Mesenchymal stem cell (in vitro differentiated cells and primary cell): ENCODE data around the gene SYNM.

ENCODE experiments used
- DNase-seq: peaks from one replicate; pipeline ENCODE4 v3.0.0-alpha.2; 2013
- H2AFZ ChIP-seq: one replicate; pipeline ENCODE4 v1.6.1; 2013; ENCODE audit warnings: low read depth, mild to moderate bottlenecking, control low read depth, inconsistent platforms, low read length, moderate library complexity
- H2AK5ac ChIP-seq: 2 replicates; pipeline ENCODE4 v1.6.1; 2013; ENCODE audit warnings: low read length, moderate library complexity, mild to moderate bottlenecking, inconsistent platforms; ENCODE audit not compliant: severe bottlenecking
- H2BK120ac ChIP-seq: one replicate; pipeline ENCODE4 v1.6.1; 2013; ENCODE audit warnings: low read depth, mild to moderate bottlenecking, inconsistent platforms, low read length, moderate library complexity
- H2BK12ac ChIP-seq, 2 experiments: one replicate each; pipeline ENCODE4 v1.6.1; 2013; ENCODE audit warnings: inconsistent platforms in 2 of 2, low read length in 2 of 2, mild to moderate bottlenecking in 2 of 2, moderate library complexity in 2 of 2, control low read depth in 1 of 2
- H2BK15ac ChIP-seq: one replicate; pipeline ENCODE4 v1.6.1; 2013; ENCODE audit warnings: mild to moderate bottlenecking, low read depth, inconsistent platforms; ENCODE audit not compliant: poor library complexity, severe bottlenecking
- H2BK5ac ChIP-seq: 2 replicates; pipeline ENCODE4 v1.6.1; 2013; ENCODE audit warnings: low read depth, mild to moderate bottlenecking, low read length, control low read depth, inconsistent platforms; ENCODE audit not compliant: poor library complexity, severe bottlenecking
- H3K14ac ChIP-seq, 2 experiments: one replicate each; pipeline ENCODE4 v1.6.1; 2013; ENCODE audit warnings: inconsistent platforms in 2 of 2, low read length in 2 of 2, control low read depth in 1 of 2, mild to moderate bottlenecking in 1 of 2, moderate library complexity in 1 of 2
- H3K18ac ChIP-seq, 2 experiments: one replicate each; pipeline ENCODE4 v1.6.1; 2013; ENCODE audit warnings: inconsistent platforms in 2 of 2, low read length in 2 of 2, control low read depth in 1 of 2, low read depth in 1 of 2, mild to moderate bottlenecking in 1 of 2
- H3K23ac ChIP-seq, 2 experiments: one replicate each; pipeline ENCODE4 v1.6.1; 2013; ENCODE audit warnings: inconsistent platforms in 2 of 2, low read length in 2 of 2, mild to moderate bottlenecking in 2 of 2, moderate library complexity in 2 of 2, control low read depth in 1 of 2
- H3K27ac ChIP-seq: 2 replicates; pipeline ENCODE4 v1.5.1; 2013; ENCODE audit warnings: mild to moderate bottlenecking, moderate library complexity, low read length, control low read depth, inconsistent platforms; ENCODE audit not compliant: poor library complexity, severe bottlenecking
- H3K27me3 ChIP-seq, 2 experiments: 2 replicates each; pipeline versions ENCODE4 v1.6.1 to v1.7.0; 2013; ENCODE audit warnings: low read length in 2 of 2, mild to moderate bottlenecking in 2 of 2, moderate library complexity in 2 of 2, control low read depth in 1 of 2, inconsistent platforms in 1 of 2; ENCODE audit not compliant: control insufficient read depth in 1 of 2, insufficient read depth in 1 of 2
- H3K36me3 ChIP-seq, 2 experiments: 2 replicates each; pipeline versions ENCODE4 v1.6.1 to v1.7.0; 2013; ENCODE audit warnings: low read length in 2 of 2, control low read depth in 1 of 2, inconsistent platforms in 1 of 2, low read depth in 1 of 2, mild to moderate bottlenecking in 1 of 2; ENCODE audit not compliant: insufficient read depth in 2 of 2, control insufficient read depth in 1 of 2
- H3K4ac ChIP-seq, 2 experiments: one replicate each; pipeline ENCODE4 v1.6.1; 2013; ENCODE audit warnings: inconsistent platforms in 2 of 2, low read length in 2 of 2, mild to moderate bottlenecking in 2 of 2, moderate library complexity in 2 of 2, control low read depth in 1 of 2, low read depth in 1 of 2
- H3K4me1 ChIP-seq: 2 replicates; pipeline ENCODE4 v1.6.1; 2013; ENCODE audit warnings: low read depth, low read length, control low read depth; ENCODE audit not compliant: control insufficient read depth, insufficient read depth
- H3K4me2 ChIP-seq: 2 replicates; pipeline ENCODE4 v1.6.1; 2013; ENCODE audit warnings: low read length, mild to moderate bottlenecking, inconsistent platforms; ENCODE audit not compliant: poor library complexity, severe bottlenecking
- H3K4me3 ChIP-seq, 2 experiments: 2 replicates each; pipeline versions ENCODE4 v1.5.1 to v1.7.0; 2013; ENCODE audit warnings: low read length in 2 of 2, mild to moderate bottlenecking in 2 of 2, control low read depth in 1 of 2, low read depth in 1 of 2; ENCODE audit not compliant: insufficient read depth in 1 of 2
- H3K79me1 ChIP-seq: replicated peaks from 2 replicates; pipeline ENCODE4 v1.6.1; 2013; ENCODE audit warnings: mild to moderate bottlenecking, control low read depth, low read length, inconsistent platforms; ENCODE audit not compliant: poor library complexity, severe bottlenecking
- H3K9ac ChIP-seq: 2 replicates; pipeline ENCODE4 v1.7.0; 2013; ENCODE audit warnings: mild to moderate bottlenecking, low read length, moderate library complexity
- H3K9me3 ChIP-seq: 2 replicates; pipeline ENCODE4 v1.7.0; 2013; ENCODE audit warnings: mild to moderate bottlenecking, low read length; ENCODE audit not compliant: control insufficient read depth
- H4K8ac ChIP-seq: one replicate; pipeline ENCODE4 v1.6.1; 2013; ENCODE audit warnings: inconsistent platforms, mild to moderate bottlenecking, low read length, moderate library complexity
- H4K91ac ChIP-seq: one replicate; pipeline ENCODE4 v1.6.1; 2013; ENCODE audit warnings: mild to moderate bottlenecking, low read length, inconsistent platforms
- WGBS: methylation state at CpG from one replicate; pipeline ENCODE4 v1.1.7; 2013; ENCODE audit warnings: mixed read lengths; 5-methylcytosine and 5-hydroxymethylcytosine counted together

SYNM gene

GRCh38 chr15:99132122-99132521 lies 27.2 kb downstream of the SYNM start:
- Histone ChIP-seq H3K4me3 (no peak overlapping the region), H3K79me1 (no peaks in the 10 kb centered on the region), H4K8ac (no peak overlapping the region), H3K36me3 (peaks cover 34 to 40% of the 10 kb centered on the region in 2 experiments), H3K9me3 (no peaks in the 10 kb centered on the region), H3K4me1 (peaks cover 15% of the 10 kb centered on the region), H3K14ac (no peak overlapping the region), H3K27me3 (no peaks in the 10 kb centered on the region), H3K4me2 (no peak overlapping the region), H2BK15ac (no peak overlapping the region), H2AFZ (no peak overlapping the region), H2AK5ac (no peak overlapping the region), H3K4ac (no peak overlapping the region), H2BK120ac (no peak overlapping the region), H3K23ac (no peak overlapping the region), H3K18ac (no peak overlapping the region), H4K91ac (no peak overlapping the region), H3K27ac (no peak overlapping the region), H2BK5ac (no peak overlapping the region), H2BK12ac (no peak overlapping the region), H3K9ac (no peak overlapping the region)
- 82% methylated on average over 4 of the region's 4 CpGs for WGBS
- no peak for DNase-seq

GRCh38 chr15:99132634-99133287 lies 27.9 kb downstream of the SYNM start:
- Histone ChIP-seq H3K9ac (no peak overlapping the region), H3K4me3 (no peak overlapping the region), H3K23ac (no peak overlapping the region), H4K91ac (no peak overlapping the region), H3K4me1 (peaks cover 15% of the 10 kb centered on the region), H3K9me3 (no peaks in the 10 kb centered on the region), H2AFZ (no peak overlapping the region), H4K8ac (no peak overlapping the region), H3K14ac (no peak overlapping the region), H2BK120ac (no peak overlapping the region), H3K36me3 (peaks cover 41 to 42% of the 10 kb centered on the region in 2 experiments), H3K4me2 (no peak overlapping the region), H3K79me1 (no peaks in the 10 kb centered on the region), H2BK15ac (no peak overlapping the region), H2BK12ac (no peak overlapping the region), H2AK5ac (no peak overlapping the region), H3K18ac (no peak overlapping the region), H3K27ac (no peak overlapping the region), H3K4ac (no peak overlapping the region), H3K27me3 (no peaks in the 10 kb centered on the region), H2BK5ac (no peak overlapping the region)
- 91% methylated on average over 17 of the region's 18 CpGs for WGBS
- no peak for DNase-seq

- no peaks in the 10 kb centered on the region for H3K79me1 ChIP-seq
- H2BK12ac ChIP-seq: no peak overlapping the region
- H4K91ac ChIP-seq: no peak overlapping the region
- no peak overlapping the region for H2BK5ac ChIP-seq
- H3K4ac ChIP-seq: no peak overlapping the region
- H3K9me3 ChIP-seq: no peaks in the 10 kb centered on the region
- H3K18ac ChIP-seq: no peak overlapping the region
- H3K36me3 ChIP-seq: peaks cover 43 to 48% of the 10 kb centered on the region in 2 experiments
- 96% methylated on average over 8 of the region's 11 CpGs for WGBS
- no peak overlapping the region for H2BK120ac ChIP-seq
- peaks cover 21% of the 10 kb centered on the region for H3K4me1 ChIP-seq
- H3K4me2 ChIP-seq: no peak overlapping the region
- no peak overlapping the region for H2AFZ ChIP-seq
- no peak overlapping the region for H3K27ac ChIP-seq
- DNase-seq: no peak
- H2AK5ac ChIP-seq: no peak overlapping the region
- H2BK15ac ChIP-seq: no peak overlapping the region
- no peak overlapping the region for H3K9ac ChIP-seq
- no peaks in the 10 kb centered on the region for H3K27me3 ChIP-seq
- H4K8ac ChIP-seq: no peak overlapping the region
- H3K4me3 ChIP-seq: no peak overlapping the region
- no peak overlapping the region for H3K14ac ChIP-seq
- H3K23ac ChIP-seq: no peak overlapping the region
Measured at GRCh38 chr15:99134317-99134821, 29.5 kb downstream of the SYNM start.

GRCh38 chr15:99135194-99135593 lies 30.3 kb downstream of the SYNM start:
- no peaks in the 10 kb centered on the region for H3K27me3 ChIP-seq
- H2BK120ac ChIP-seq: no peak overlapping the region
- no peak overlapping the region for H3K27ac ChIP-seq
- 58% methylated on average over 4 of the region's 4 CpGs for WGBS
- H2BK15ac ChIP-seq: peak overlapping the region; percentile 31
- H3K18ac ChIP-seq: no peak overlapping the region
- no peaks in the 10 kb centered on the region for H3K9me3 ChIP-seq
- no peak overlapping the region for H4K91ac ChIP-seq
- H3K14ac ChIP-seq: no peak overlapping the region
- no peak overlapping the region for H3K4me2 ChIP-seq
- DNase-seq: peak; percentile 23
- no peak overlapping the region for H3K4ac ChIP-seq
- H3K23ac ChIP-seq: no peak overlapping the region
- no peak overlapping the region for H2BK5ac ChIP-seq
- H3K9ac ChIP-seq: no peak overlapping the region
- peaks cover 35 to 45% of the 10 kb centered on the region in 2 experiments for H3K36me3 ChIP-seq
- no peak overlapping the region for H3K4me3 ChIP-seq
- no peak overlapping the region for H2BK12ac ChIP-seq
- H3K4me1 ChIP-seq: peaks cover 18% of the 10 kb centered on the region
- no peak overlapping the region for H4K8ac ChIP-seq
- H3K79me1 ChIP-seq: no peaks in the 10 kb centered on the region
- no peak overlapping the region for H2AK5ac ChIP-seq
- H2AFZ ChIP-seq: no peak overlapping the region
